Frontal cortex (tissue), 4 donors: Measurements from ENCODE around the gene HSD17B4. TPM values are rescaled to one million over a fixed set of nuclear protein-coding genes. Genes with fewer than 3 reads are reported as not detected.
"Not testable (repeated sequence)": the region's sequence is repeated elsewhere in the genome, so short reads cannot be mapped to it uniquely, and the experiment has no call there.

ENCODE experiments used
- DNase-seq, 2 donors: peaks; one replicate each; pipeline ENCODE4 v3.0.0; 2012; ENCODE audit warnings: low spot score in 2 of 2
- FAIRE-seq: peaks from 2 replicates; lab custom pipeline; 2012; peaks lifted over from hg19 to GRCh38; lab: Jason Lieb, UNC
- total RNA-seq: library from RNA; depleted of rRNA; stranded (reverse); fragments of >200 nt; gene quantifications from one replicate; pipeline ENCODE4 v1.2.3, GENCODE V29; 2014
- donor health status: control.
- donor health status: control.
- donor health status: control.

HSD17B4 gene, protein sequence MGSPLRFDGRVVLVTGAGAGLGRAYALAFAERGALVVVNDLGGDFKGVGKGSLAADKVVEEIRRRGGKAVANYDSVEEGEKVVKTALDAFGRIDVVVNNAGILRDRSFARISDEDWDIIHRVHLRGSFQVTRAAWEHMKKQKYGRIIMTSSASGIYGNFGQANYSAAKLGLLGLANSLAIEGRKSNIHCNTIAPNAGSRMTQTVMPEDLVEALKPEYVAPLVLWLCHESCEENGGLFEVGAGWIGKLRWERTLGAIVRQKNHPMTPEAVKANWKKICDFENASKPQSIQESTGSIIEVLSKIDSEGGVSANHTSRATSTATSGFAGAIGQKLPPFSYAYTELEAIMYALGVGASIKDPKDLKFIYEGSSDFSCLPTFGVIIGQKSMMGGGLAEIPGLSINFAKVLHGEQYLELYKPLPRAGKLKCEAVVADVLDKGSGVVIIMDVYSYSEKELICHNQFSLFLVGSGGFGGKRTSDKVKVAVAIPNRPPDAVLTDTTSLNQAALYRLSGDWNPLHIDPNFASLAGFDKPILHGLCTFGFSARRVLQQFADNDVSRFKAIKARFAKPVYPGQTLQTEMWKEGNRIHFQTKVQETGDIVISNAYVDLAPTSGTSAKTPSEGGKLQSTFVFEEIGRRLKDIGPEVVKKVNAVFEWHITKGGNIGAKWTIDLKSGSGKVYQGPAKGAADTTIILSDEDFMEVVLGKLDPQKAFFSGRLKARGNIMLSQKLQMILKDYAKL
- total RNA-seq = 179 TPM

DNA sequence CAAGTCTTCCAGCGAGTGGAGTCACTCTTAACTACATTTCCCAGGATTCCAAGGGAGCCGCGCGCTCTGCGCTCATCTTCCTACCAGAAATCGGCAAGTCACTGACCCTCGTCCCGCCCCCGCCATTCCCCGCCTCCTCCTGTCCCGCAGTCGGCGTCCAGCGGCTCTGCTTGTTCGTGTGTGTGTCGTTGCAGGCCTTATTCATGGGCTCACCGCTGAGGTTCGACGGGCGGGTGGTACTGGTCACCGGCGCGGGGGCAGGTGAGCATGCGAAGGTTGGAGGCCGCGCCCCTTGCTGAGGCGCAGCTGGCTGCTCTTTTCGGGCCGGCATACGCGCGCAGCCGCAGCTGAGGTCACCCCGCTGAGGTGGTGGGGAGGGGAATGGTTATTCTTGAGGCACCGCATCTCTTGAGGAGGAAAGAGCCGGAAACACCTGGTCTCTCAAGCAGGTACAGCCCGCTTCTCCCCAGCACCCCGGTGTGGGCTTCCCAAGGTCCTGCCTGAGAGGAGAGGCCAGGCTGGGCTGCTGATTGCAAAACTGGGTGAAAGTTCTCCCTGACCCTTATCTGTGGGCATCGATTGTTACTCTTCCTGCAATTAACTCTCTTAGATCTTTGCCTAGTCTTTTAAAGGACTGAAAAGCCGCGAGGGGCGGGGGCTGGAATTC lies at the start of gene HSD17B4:
HSD17B4 (plus strand) TSS at position 125 of the 667 bp plus-strand sequence; CDS start at position 204, 79 bp downstream.
- DNase-seq = peak; percentile 62 to 71
- no peak for FAIRE-seq

DNA sequence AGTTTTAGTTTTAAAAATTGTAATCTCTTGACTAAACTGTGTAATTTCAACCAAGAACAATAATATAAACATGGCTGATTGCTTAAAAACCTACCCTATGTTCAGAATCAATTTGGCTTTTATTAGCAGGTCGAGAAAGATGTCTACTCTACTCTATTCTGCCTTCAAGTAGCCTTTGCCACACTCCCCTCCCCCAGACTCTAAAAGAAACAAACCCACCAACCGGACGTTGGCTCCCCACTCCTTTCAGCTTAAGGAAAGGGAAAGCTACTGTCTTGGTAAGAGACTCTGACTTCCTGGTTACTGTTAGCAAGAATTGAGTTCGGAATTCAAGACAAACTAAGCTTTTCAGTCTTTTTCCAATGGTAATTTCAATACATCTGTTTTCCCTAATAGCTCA lies 49.7 kb upstream of the HSD17B4 start:
- no peak for FAIRE-seq
- DNase-seq = no peak

DNA sequence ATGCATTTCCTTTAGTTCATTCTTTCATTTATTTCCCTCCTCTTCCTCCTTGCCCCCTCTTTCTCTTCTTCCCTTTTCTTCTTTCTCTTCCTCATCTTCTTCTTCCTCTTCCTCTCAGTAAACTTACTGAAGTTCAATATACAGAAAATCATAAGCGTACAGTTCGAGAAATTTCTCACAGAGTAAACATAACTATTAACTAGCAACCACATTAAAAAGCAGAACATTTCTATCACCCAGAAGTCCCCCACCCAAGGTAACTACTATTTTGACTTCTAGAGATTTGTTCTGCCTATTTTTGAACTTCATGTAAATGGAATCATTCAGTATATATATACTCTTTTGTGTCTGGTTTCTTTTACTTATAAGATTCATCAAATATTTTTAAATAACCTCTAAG lies 48.3 kb upstream of the HSD17B4 start:
- FAIRE-seq = no peak
- DNase-seq = no peak

DNA sequence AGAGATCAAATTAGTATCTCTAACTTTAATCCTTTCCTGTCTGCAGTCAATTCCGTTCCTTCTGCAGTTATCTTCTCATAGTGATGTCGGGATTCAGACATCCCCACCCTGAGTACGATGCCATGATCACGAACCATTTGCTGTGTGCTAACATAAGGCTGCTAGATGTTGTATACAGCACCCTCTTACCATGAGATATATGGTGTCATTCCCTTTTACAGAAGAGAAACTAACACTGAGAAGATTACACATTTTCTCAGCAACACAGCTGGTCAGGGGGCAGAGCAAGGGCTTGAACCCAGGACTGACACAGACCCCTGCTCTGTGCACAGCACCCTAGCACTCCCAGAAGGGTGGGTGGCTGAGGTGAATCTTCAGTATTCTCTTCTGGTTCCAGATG lies 46.9 kb upstream of the HSD17B4 start:
- no peak for FAIRE-seq
- no peak for DNase-seq

DNA sequence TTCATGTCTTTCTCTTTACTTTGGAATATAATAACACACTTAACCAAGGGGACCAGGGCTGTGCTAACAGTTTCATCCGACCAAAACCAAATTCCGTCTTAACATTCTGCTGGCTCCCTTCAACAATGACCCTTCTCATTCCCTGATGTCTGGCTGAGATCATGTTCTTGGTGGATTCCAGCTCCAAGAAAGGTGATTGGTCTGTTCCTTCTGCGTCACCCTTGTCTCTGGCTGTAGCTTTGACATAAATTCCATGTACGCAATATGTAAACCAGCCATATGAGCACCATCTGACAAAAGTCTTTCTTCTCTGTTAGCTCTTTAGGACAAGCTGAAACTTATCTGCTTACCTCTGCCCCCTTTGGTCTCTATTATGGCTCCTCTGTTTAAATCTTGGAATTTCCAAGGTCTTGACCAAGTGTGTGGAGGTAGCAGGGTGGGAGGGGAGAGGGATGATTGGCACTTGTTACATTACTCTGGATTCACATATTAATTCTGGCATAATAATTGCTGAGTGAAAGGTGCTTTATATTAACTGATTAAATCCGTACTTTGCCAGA lies 45.7 kb upstream of the HSD17B4 start:
- FAIRE-seq (no peak), DNase-seq (no peak)

DNA sequence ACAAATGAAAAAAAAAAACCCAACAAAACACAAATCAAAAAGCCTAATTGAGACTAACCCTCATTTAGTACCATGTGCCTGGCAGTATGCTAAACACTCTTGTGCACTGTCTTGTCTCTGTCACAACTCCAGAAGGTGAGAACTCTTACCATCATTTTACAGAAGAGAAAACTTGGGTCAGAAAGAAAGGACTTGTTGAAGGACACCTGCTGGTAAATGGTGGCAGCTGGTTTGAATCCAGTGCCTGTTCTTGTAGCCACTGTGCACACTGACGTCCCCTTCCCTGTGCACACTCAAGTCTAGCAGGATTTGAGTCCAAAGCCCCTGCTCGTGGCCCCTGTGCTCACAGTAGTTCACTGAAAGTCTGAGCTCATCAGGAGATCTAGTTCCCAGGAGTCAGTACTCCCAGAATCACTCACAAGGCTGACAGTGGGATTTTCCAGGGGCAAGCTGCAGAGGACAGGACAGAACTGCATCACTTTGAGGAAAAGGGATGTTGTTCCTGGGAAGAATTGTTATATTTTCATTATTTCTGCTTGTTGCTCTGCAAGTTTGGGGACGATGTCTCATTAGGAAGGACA lies 43.0 kb upstream of the HSD17B4 start:
- no peak for DNase-seq
- FAIRE-seq = no peak

DNA sequence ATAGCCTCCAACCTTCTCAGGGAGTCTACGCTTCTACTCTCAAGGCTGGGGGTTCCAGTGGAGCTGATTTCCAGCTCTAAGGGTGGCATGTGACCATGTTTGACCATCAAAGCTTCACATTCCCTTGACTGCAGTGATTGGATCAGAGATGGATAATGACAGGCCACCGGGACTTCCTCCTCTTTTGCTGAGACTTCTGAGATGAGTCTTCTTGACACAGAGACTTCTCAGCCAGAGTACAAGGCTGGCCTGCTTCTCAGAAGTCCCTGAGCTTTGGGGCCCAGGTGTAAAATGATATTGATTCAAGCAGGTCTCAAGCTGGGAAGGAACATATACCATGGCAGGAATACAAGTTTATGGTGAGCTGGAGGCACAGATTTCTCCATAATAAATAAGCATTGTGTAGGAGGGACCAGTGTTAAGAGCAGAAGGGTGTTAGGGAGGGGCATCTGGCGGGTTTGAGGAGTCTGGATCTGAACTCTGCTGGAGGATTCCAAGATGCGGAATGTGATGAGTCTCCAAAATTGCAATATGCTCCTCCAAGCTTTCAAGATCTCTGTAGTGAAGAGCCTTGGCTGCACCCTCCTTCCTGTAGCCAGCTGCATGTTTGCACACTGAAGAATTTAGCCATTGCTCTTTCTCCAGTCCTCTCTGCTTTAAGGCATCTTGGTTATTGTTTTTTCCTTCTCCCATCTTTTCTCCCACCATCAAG lies 41.7 kb upstream of the HSD17B4 start:
- DNase-seq (no peak), FAIRE-seq (no peak)

DNA sequence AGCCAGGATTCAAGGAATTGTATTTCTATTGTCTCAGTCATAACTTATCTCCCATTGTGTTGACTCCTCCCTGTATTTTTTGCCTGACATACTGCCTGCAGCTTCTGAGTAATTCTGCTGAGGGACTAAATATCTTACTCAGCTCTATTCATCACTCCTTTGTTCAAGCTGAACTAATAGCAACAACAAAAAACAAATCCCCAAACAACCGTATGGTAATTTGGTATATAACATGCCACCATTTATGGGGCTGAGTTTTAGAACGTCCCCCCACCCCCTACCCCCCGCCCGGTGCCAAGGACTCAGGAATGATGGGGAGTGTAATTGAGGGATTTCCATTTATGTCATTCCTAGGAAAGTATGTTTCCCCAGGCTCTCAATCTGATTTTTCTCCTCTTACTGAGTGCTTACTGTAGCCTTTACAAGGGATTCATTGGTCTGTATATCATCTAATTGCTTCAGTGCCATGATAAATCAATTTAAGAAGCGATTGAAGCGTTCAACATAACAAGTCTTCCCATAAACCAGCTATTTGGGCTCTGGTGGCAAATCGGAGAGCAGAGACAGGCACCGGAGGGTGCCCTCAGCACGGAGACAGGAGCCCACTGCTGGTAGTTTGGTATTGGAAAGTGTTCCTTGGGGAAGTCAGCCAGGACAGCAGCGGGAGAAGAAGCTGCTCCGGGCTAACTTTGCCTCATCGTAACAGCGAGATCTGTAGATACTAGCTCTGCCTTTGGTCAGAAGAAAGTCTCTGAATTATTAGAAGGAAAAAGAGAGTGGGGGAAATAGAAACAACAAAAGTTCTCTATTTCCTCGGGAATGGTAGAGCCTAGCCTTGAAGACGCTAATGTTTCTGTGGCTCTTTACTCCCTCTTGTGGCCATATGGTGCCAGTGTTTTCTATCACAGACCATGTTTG lies 40.7 kb upstream of the HSD17B4 start:
- DNase-seq (peak; percentile 28 to 43), FAIRE-seq (peak; percentile 79)

DNA sequence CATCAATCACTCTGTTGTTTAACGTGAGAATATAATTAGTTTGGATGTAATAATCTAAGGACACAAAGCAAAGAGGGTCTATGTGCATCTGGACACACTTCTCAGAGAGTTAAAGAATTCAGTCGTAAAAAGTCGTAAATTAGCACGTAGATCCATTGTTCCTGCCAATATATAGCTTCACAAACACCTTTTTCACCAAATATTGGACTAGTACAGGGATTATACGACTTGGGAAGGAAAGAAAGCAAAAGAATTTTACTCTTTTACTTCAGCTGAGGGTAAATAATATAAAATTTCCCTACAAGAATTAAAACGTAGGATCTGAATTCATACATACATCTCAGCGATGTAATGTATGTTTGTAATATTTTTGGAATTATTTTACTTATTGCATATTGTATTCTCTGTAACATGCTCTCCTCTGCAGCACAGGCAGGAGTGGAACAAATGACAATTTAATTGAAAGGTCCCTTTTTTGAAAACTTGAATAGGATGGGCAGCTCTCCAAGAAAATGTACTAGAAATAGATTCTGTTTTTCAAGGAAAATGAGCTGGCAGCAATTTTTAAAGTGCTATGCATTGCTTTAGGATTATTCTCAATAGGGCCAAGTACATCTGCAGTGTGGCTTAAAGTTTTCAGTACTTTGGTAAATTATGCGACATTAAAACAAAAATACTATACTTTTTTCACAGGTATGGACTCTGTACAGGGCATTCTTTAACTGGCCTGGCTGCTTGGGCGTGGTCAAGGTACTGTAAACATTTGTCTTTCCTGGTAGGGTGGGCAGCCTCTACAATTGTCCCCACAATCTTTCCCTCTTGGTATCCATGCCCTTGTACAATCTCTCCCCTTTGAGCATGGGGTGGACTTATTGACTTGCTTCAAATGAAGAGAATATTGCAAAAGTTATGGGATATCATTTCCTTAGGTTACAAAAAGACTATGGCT lies 39.7 kb upstream of the HSD17B4 start:
- DNase-seq (no peak), FAIRE-seq (no peak)

DNA sequence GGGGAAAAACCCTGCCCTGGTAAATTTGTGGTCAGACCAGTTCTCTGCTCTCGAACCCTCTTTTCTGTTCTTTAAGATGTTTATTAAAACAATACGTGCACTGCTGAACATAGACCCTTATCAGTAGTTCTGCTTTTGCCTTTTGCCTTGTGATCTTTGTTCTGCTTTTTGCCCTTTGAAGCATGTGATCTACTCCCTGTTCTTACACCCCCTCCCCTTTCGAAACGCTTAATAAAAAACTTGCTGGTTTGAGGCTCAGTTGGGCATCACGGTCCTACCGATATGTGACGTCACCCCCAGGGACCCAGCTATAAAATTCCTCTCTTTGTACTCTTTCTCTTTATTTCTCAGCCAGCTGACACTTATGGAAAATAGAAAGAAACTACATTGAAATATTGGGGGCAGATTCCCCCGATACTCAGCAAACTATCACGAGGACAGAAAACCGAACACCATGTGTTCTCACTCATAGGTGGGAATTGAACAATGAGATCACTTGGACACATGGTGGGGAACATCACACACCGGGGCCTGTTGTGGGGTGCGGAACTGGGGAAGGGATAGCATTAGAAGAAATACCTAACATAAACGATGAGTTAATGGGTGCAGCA lies 38.1 kb upstream of the HSD17B4 start:
- not testable (repeated sequence) for DNase-seq, FAIRE-seq

DNA sequence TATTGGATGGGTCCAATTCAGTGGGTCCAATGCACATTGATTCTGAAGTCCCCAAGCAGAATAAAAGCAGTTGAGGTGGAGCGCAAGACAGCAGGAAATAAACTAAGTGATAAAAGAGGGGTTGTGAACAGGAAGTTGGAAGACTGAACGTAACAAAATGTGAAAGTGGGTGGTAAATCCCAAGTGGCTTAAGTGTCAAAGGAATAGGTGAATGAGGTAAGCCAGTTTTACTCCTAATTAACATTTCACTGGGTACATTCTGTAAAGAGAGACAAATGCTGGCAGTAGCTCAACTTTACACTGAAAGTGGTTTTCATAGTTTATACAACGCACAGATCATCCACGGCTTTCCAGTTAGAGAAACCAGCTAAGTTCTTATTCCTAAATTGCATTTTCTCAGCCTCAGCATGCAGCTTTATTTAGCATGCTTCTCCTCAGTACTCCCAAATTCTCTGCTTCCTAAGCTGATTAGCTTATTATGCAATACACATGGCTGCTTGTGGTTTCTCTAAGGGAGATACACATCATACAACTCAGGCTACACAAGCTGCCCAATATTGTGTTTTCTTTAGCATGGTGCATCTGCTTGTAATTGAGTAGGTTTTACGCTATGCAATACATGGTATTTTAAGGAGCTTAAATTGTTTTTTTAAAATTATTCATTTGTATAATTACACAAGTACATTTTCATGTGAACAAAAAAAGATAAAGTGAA lies 34.2 kb upstream of the HSD17B4 start:
- FAIRE-seq (no peak), DNase-seq (no peak)

DNA sequence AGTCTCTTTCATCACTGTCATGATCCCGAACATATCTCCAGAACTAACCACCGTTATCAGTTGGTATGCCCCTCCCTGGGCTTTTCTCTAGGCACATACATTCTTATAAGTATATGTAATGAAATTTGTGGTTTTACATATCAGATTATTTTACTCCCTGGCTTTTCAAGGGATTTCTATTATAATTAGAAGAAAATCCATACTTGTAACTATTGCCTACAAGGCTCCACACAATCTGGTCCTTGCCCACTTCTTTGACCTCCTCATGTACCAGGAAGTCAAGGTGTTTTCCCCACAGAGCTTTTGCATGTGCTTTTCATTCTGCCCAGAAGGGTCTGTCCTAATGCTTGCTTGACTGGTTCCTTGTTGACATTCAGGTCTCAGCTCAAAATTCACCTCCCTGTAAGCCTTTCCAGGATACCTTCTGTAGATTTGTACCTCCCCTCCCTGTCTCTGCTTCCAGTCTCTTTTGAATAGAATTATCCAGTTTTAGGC lies 33.6 kb upstream of the HSD17B4 start:
- DNase-seq (no peak), FAIRE-seq (no peak)

DNA sequence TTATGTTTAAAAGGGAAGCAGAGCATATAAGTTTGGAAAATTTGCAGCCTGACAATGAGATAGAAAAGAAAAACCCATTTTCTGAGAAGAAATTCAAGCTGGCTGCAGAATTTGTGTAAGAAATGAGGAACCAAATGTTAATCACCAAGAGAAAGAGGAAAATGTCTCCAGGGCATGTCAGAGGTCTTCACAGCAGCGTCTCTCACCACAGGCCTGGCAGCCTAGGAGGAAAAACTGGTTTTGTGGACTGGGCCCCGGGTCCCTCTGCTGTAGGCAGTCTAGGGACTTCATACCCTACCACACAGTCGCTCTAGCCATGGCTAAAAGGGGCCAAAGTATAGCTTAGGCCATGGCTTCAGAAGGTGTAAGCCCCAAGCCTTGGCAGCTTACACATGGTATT lies 32.1 kb upstream of the HSD17B4 start:
- no peak for FAIRE-seq
- DNase-seq = no peak

DNA sequence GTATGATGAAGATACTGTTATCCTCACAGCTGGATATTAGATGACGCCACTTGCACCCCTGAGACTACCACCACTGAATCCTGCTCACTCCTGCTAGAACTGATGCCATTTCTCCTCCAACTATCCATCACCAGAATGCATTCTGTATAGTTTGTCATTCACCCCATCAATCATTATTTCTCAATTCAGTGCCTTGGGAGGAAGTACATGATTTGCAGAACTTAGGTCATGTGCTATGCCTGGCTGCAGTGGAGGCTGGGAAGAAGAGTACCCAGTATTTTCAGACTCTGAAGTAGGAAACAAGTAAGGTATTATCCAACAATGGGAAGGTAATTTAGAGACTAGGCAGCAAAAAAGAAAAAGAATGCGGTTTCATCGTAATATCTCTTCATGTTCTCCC lies 26.2 kb upstream of the HSD17B4 start:
- DNase-seq = no peak
- FAIRE-seq = no peak

DNA sequence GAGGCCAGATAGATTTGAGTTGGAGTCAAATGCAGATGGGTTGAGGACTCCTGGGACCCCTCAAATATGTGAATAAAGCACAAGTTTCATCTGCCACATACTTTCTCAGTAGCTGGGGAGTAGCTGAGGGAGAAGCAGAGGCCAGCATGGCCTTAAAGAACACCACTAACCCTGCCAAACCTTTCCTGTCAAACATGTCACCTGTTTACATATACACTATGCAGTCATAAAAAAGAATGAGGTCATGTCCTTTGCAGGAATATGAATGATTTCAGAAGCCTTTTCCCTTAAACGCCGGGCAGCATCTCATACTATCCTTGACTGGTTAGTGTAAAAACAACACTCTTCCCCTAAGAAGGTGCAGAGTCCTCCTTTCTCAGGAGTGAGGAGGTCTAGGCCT lies 25.2 kb upstream of the HSD17B4 start:
- DNase-seq (no peak), FAIRE-seq (no peak)

DNA sequence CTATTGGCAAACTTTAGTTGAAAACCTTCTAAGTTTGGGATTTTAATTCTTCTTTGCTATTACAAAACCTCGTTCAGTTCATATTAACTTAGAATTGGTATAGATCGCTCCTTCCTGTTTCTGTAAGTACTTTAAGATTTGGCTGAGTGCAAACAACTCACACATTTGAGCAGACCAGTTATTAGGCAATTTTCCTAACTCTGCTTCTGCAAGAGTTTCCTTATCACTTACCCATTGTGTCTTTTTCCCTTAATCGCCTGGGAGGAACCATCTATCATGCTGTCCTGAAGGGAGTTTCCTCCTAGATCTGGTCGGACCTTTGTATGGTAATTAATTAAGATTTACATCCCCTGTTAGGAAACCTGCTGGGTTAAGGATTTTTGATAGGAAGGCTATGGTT lies 24.7 kb upstream of the HSD17B4 start:
- DNase-seq, FAIRE-seq: not testable (repeated sequence)
